ENCODE results near the gene FKBP1B. TPM values are rescaled to one million over a fixed set of nuclear protein-coding genes. Genes with fewer than 3 reads are reported as not detected.

The FKBP1B gene
- total and polyA plus RNA-seq, 4 donors, result 5.9 to 24.8 (median 13.0) TPM

- no peak for ATAC-seq (ENCODE audit: low FRiP score)
- WGBS, 2 donors, result 88% methylated on average over 6 of the region's 6 CpGs
- intact Hi-C loops (cut with DNase I), result no loop called here
Observed at GRCh38 chr2:24073816-24074215, 24.3 kb downstream of the FKBP1B start.

GRCh38 chr2:24075259-24075658 lies 25.7 kb downstream of the FKBP1B start:
- Histone ChIP-seq H3K36me3 (ENCODE audit: control insufficient read depth in 1 of 2, insufficient read depth in 2 of 2, low read length in 1 of 2) (peaks cover 2 to 3% of the 10 kb centered on the region in 2 donors), H3K27ac (ENCODE audit: low read depth in 1 of 2, low read length in 2 of 2) (no peak overlapping the region), H3K4me3 (ENCODE audit: low read length in 2 of 2) (no peak overlapping the region), H3K4me1 (ENCODE audit: control insufficient read depth in 1 of 2, insufficient read depth in 2 of 2, low read length in 2 of 2) (no peaks in the 10 kb centered on the region), H3K9me3 (ENCODE audit: control insufficient read depth, low read length) (no peaks in the 10 kb centered on the region), H3K27me3 (ENCODE audit: control insufficient read depth in 1 of 2, insufficient read depth in 2 of 2, low read length in 1 of 2) (no peaks in the 10 kb centered on the region)
- DNase-seq (no peak), ATAC-seq (ENCODE audit: low FRiP score) (no peak)
- intact Hi-C loops (cut with DNase I), result loop anchor here in 1 of 2 donors (5.0 kb wide), 1 partner anchor 148 kb away; the partner anchor contains the start of gene ATAD2B
- 50 to 53% methylated on average over 5 of the region's 5 CpGs for WGBS, 2 donors

More at GRCh38 chr2:24073816-24074215, 24.3 kb downstream of the FKBP1B start:
- DNase-seq, result no peak
- H3K9me3 ChIP-seq (ENCODE audit: control insufficient read depth, low read length), result no peaks in the 10 kb centered on the region
- H3K27ac ChIP-seq (ENCODE audit: low read depth in 1 of 2, low read length in 2 of 2), result no peak overlapping the region
- H3K4me3 ChIP-seq (ENCODE audit: low read length in 2 of 2), result no peak overlapping the region
- H3K4me1 ChIP-seq (ENCODE audit: control insufficient read depth in 1 of 2, insufficient read depth in 2 of 2, low read length in 2 of 2), result no peaks in the 10 kb centered on the region
- no peaks in the 10 kb centered on the region for H3K27me3 ChIP-seq (ENCODE audit: control insufficient read depth in 1 of 2, insufficient read depth in 2 of 2, low read length in 1 of 2)
- peaks cover 3 to 5% of the 10 kb centered on the region in 2 donors for H3K36me3 ChIP-seq (ENCODE audit: control insufficient read depth in 1 of 2, insufficient read depth in 2 of 2, low read length in 1 of 2)

DNA sequence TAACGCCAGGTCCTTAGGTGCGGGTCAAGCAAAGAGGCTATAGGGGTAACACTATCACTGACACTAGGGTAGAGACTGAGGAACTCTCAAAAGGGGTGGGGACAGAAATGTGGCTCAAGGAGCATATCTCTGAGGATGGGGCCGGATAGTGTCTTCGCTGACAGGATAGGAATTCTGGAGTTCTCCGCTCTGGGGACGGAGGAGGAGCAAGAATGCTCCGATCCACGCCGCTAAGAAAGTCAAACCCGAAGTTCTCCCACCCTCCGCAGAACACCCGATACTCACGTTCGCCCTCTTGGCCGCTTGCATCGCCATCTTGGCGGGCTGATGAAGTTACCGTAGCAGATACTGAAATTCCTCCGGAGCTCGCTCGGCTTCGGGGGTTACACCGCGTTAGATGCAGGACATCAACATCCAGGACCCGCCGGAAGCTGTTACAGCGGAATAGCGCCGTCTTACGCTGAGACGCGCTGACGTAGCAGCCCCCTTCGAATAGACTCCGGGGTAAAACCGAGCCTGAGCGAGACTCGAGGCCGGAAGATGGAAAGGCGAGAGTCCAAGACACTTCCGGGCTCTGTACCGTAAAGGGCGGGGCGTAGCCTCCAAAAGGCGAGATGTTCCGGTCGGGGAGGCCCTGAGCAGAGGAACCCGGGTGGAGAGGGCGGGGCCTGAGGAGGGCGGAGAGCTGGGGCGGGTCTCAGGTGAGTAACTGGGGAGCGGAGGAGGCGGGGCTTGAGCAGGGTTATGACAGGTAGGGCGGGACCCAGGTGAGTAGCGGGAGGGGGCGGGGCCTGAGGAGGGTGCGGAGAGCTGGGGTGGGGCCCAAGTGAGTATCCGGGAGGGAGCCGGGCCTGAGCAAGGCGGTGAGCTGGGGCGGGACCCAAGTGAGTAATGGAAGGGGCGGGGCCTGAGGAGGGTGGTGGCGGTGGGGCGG lies 26.6 kb downstream of the FKBP1B start, which contains the start of gene SF3B6:
TSS of gene SF3B6 (minus strand) at position 412 of the 934 bp plus-strand sequence. CDS start at position 315, 97 bp downstream.
- intact Hi-C loops (cut with DNase I), result loop anchor here (2.0 to 5.0 kb wide), 2 partner anchors 25 to 149 kb away; partner anchors contain the start of gene ATAD2B (in 1 of the 2)
- DNase-seq, result peak; percentile 99
- Histone ChIP-seq H3K27ac (ENCODE audit: low read depth in 1 of 2, low read length in 2 of 2) (peak within 1 kb of the TSS; percentile 20 to 90), H3K36me3 (ENCODE audit: control insufficient read depth in 1 of 2, insufficient read depth in 2 of 2, low read length in 1 of 2) (peaks cover 0 to 2% of the 10 kb centered on the region in 2 donors), H3K4me3 (ENCODE audit: low read length in 2 of 2) (peak within 1 kb of the TSS; percentile 65 to 94), H3K4me1 (ENCODE audit: control insufficient read depth in 1 of 2, insufficient read depth in 2 of 2, low read length in 2 of 2) (no peaks in the 10 kb centered on the region), H3K9me3 (ENCODE audit: control insufficient read depth, low read length) (no peaks in the 10 kb centered on the region), H3K27me3 (ENCODE audit: control insufficient read depth in 1 of 2, insufficient read depth in 2 of 2, low read length in 1 of 2) (no peaks in the 10 kb centered on the region)
- WGBS, 2 donors, result 0 to 1% methylated on average over 63 to 64 of the region's 64 CpGs
- peak; percentile 97 for ATAC-seq (ENCODE audit: low FRiP score)

- Histone ChIP-seq H3K4me1 (ENCODE audit: control insufficient read depth in 1 of 2, insufficient read depth in 2 of 2, low read length in 2 of 2) (no peaks in the 10 kb centered on the region), H3K27ac (ENCODE audit: low read depth in 1 of 2, low read length in 2 of 2) (peak overlapping the region; percentile 20 to 90), H3K9me3 (ENCODE audit: control insufficient read depth, low read length) (no peaks in the 10 kb centered on the region), H3K36me3 (ENCODE audit: control insufficient read depth in 1 of 2, insufficient read depth in 2 of 2, low read length in 1 of 2) (peaks cover 0 to 2% of the 10 kb centered on the region in 2 donors), H3K27me3 (ENCODE audit: control insufficient read depth in 1 of 2, insufficient read depth in 2 of 2, low read length in 1 of 2) (no peaks in the 10 kb centered on the region), H3K4me3 (ENCODE audit: low read length in 2 of 2) (peak overlapping the region; percentile 65 to 67)
- ATAC-seq (ENCODE audit: low FRiP score) (peak; percentile 47), DNase-seq (no peak)
- intact Hi-C loops (cut with DNase I), result loop anchor here (2.0 to 5.0 kb wide), 2 partner anchors 26 to 150 kb away; partner anchors contain the start of gene ATAD2B (in 1 of the 2)
- WGBS, 2 donors, result 1% methylated on average over 38 to 41 of the region's 41 CpGs
Observed at GRCh38 chr2:24076849-24077534, 27.5 kb downstream of the FKBP1B start.

GRCh38 chr2:24077535-24077877 lies 28.0 kb downstream of the FKBP1B start:
- H3K9me3 ChIP-seq (ENCODE audit: control insufficient read depth, low read length), result no peaks in the 10 kb centered on the region
- 1 to 2% methylated on average over 9 of the region's 9 CpGs for WGBS, 2 donors
- no peaks in the 10 kb centered on the region for H3K4me1 ChIP-seq (ENCODE audit: control insufficient read depth in 1 of 2, insufficient read depth in 2 of 2, low read length in 2 of 2)
- peak overlapping the region in 1 of 2 donors; percentile 65 for H3K4me3 ChIP-seq (ENCODE audit: low read length in 2 of 2)
- peaks cover 0 to 2% of the 10 kb centered on the region in 2 donors for H3K36me3 ChIP-seq (ENCODE audit: control insufficient read depth in 1 of 2, insufficient read depth in 2 of 2, low read length in 1 of 2)
- no peak for DNase-seq
- intact Hi-C loops (cut with DNase I), result loop anchor here (2.0 to 5.0 kb wide), 2 partner anchors 27 to 150 kb away; partner anchors contain the start of gene ATAD2B (in 1 of the 2)
- no peaks in the 10 kb centered on the region for H3K27me3 ChIP-seq (ENCODE audit: control insufficient read depth in 1 of 2, insufficient read depth in 2 of 2, low read length in 1 of 2)
- no peak for ATAC-seq (ENCODE audit: low FRiP score)
- H3K27ac ChIP-seq (ENCODE audit: low read depth in 1 of 2, low read length in 2 of 2), result peak overlapping the region; percentile 20 to 90

- ATAC-seq (ENCODE audit: low FRiP score), result no peak
- H3K36me3 ChIP-seq (ENCODE audit: control insufficient read depth in 1 of 2, insufficient read depth in 2 of 2, low read length in 1 of 2), result no peaks in the 10 kb centered on the region
- H3K27me3 ChIP-seq (ENCODE audit: control insufficient read depth in 1 of 2, insufficient read depth in 2 of 2, low read length in 1 of 2), result no peaks in the 10 kb centered on the region
- H3K4me1 ChIP-seq (ENCODE audit: control insufficient read depth in 1 of 2, insufficient read depth in 2 of 2, low read length in 2 of 2), result no peaks in the 10 kb centered on the region
- intact Hi-C loops (cut with DNase I), result loop anchor here (2.0 to 5.0 kb wide), 2 partner anchors 27 to 151 kb away; partner anchors contain the start of gene ATAD2B (in 1 of the 2)
- no peak for DNase-seq
- H3K27ac ChIP-seq (ENCODE audit: low read depth in 1 of 2, low read length in 2 of 2), result peak overlapping the region in 1 of 2 donors; percentile 90
- no peak overlapping the region for H3K4me3 ChIP-seq (ENCODE audit: low read length in 2 of 2)
- WGBS, 2 donors, result 40 to 51% methylated on average over 2 of the region's 2 CpGs
- no peaks in the 10 kb centered on the region for H3K9me3 ChIP-seq (ENCODE audit: control insufficient read depth, low read length)
Observed at GRCh38 chr2:24077879-24078278, 28.3 kb downstream of the FKBP1B start.

DNA sequence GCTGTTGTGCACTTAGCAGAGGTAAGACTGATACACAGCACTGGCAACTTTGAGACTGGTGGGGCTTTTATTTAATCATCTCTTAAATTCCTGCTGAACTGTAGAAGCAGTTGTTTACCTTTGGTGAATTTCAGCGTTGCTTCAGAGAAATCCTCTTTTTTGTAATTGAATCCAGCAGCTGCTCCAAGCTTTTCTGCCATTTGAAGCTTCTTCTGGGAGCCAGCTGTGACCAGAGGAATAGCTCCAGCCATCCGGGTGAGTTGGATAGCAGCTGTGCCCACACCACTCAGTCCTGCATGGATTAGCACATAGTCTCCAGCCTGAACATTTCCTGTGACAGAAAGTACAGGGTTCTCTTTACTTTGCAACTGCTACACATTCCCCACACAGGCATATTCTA lies 31.2 kb downstream of the FKBP1B start:
- no peak overlapping the region for H3K27ac ChIP-seq (ENCODE audit: low read depth in 1 of 2, low read length in 2 of 2)
- WGBS, 2 donors, result 66 to 67% methylated on average over 2 of the region's 2 CpGs
- no peaks in the 10 kb centered on the region for H3K27me3 ChIP-seq (ENCODE audit: control insufficient read depth in 1 of 2, insufficient read depth in 2 of 2, low read length in 1 of 2)
- H3K4me1 ChIP-seq (ENCODE audit: control insufficient read depth in 1 of 2, insufficient read depth in 2 of 2, low read length in 2 of 2), result no peaks in the 10 kb centered on the region
- no peaks in the 10 kb centered on the region for H3K36me3 ChIP-seq (ENCODE audit: control insufficient read depth in 1 of 2, insufficient read depth in 2 of 2, low read length in 1 of 2)
- ATAC-seq (ENCODE audit: low FRiP score) (no peak), DNase-seq (no peak)
- H3K4me3 ChIP-seq (ENCODE audit: low read length in 2 of 2), result no peak overlapping the region
- intact Hi-C loops (cut with DNase I), result loop anchor here (5.0 to 10.0 kb wide), 2 partner anchors 153 to 256 kb away; partner anchors contain the start of gene ATAD2B (in 1 of the 2)
- no peaks in the 10 kb centered on the region for H3K9me3 ChIP-seq (ENCODE audit: control insufficient read depth, low read length)

GRCh38 chr2:24082787-24083566 lies 33.4 kb downstream of the FKBP1B start:
- H3K4me1 ChIP-seq (ENCODE audit: control insufficient read depth in 1 of 2, insufficient read depth in 2 of 2, low read length in 2 of 2), result no peaks in the 10 kb centered on the region
- no peaks in the 10 kb centered on the region for H3K9me3 ChIP-seq (ENCODE audit: control insufficient read depth, low read length)
- intact Hi-C loops (cut with DNase I), result loop anchor here (5.0 to 10.0 kb wide), 2 partner anchors 156 to 258 kb away; partner anchors contain the start of gene ATAD2B (in 1 of the 2)
- H3K4me3 ChIP-seq (ENCODE audit: low read length in 2 of 2), result no peak overlapping the region
- no peak for ATAC-seq (ENCODE audit: low FRiP score)
- no peaks in the 10 kb centered on the region for H3K36me3 ChIP-seq (ENCODE audit: control insufficient read depth in 1 of 2, insufficient read depth in 2 of 2, low read length in 1 of 2)
- DNase-seq, result peak in 1 of 2 donors; percentile 44
- H3K27me3 ChIP-seq (ENCODE audit: control insufficient read depth in 1 of 2, insufficient read depth in 2 of 2, low read length in 1 of 2), result no peaks in the 10 kb centered on the region
- WGBS, 2 donors, result 84 to 86% methylated on average over 8 of the region's 8 CpGs
- H3K27ac ChIP-seq (ENCODE audit: low read depth in 1 of 2, low read length in 2 of 2), result peak overlapping the region; percentile 4 to 46

All from aorta (tissue), 5 donors.